GM13977 (cell line): ENCODE results near the gene DNAJC10.

Experiments used
- DNase-seq: peaks from one replicate; pipeline ENCODE4 v3.0.0; 2012; ENCODE audit warnings: low spot score
- in situ Hi-C: fragments of 300-500 bp; cut with MboI; formaldehyde crosslinking; loops from one replicate; pipeline ENCODE4 v1.12.0; 2022; ENCODE audit warnings: low sequenced_read_pairs, low pct_unique_long_range_greater_than_20kb, mixed read lengths, inconsistent platforms; ENCODE audit not compliant: unreplicated experiment
- TF ChIP-seq, protein P1 (sequence below): IDR thresholded peaks from 2 replicates; pipeline ENCODE4 v1.5.1; 2012; ENCODE audit warnings: mild to moderate bottlenecking, control low read depth; ENCODE audit not compliant: insufficient read depth; ENCODE audit errors: extremely low read depth, missing control alignments

DNAJC10 gene, protein sequence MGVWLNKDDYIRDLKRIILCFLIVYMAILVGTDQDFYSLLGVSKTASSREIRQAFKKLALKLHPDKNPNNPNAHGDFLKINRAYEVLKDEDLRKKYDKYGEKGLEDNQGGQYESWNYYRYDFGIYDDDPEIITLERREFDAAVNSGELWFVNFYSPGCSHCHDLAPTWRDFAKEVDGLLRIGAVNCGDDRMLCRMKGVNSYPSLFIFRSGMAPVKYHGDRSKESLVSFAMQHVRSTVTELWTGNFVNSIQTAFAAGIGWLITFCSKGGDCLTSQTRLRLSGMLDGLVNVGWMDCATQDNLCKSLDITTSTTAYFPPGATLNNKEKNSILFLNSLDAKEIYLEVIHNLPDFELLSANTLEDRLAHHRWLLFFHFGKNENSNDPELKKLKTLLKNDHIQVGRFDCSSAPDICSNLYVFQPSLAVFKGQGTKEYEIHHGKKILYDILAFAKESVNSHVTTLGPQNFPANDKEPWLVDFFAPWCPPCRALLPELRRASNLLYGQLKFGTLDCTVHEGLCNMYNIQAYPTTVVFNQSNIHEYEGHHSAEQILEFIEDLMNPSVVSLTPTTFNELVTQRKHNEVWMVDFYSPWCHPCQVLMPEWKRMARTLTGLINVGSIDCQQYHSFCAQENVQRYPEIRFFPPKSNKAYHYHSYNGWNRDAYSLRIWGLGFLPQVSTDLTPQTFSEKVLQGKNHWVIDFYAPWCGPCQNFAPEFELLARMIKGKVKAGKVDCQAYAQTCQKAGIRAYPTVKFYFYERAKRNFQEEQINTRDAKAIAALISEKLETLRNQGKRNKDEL

DNA sequence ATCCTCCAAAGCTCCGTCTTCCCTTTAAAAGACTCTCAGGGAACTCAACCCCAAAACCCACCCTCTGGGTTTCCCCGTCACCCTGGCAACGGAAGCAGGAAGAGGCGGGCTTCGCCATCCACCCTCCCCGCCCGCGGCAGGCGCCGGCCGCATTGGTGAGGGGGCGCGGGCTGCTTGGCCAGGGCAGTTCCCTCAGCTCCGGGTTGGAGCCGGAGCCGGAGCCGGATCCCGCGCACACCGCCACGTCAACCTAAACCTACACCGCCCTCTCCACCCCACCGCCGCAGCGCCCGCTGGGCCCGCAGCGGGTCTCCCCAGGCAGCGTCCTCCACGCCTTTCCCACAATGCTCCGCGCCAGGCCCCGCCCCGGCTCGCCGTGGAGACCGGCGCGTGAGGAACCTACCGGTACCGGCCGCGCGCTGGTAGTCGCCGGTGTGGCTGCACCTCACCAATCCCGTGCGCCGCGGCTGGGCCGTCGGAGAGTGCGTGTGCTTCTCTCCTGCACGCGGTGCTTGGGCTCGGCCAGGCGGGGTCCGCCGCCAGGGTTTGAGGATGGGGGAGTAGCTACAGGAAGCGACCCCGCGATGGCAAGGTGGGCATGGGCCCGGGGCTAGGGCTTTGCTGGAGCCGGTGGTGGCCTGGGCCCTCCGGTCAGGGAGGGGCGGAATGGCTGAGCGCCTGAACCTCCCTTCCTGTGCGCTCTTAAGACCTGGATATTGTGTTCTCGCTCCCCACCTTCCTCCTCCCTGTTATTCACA lies at the start of gene DNAJC10:
TSS of gene DNAJC10 (plus strand) at position 366 of the 758 bp plus-strand sequence. CDS start 1,830 bp downstream, outside the sequence.
- peak; percentile 87 for DNase-seq
- TF ChIP-seq, protein P1, sequence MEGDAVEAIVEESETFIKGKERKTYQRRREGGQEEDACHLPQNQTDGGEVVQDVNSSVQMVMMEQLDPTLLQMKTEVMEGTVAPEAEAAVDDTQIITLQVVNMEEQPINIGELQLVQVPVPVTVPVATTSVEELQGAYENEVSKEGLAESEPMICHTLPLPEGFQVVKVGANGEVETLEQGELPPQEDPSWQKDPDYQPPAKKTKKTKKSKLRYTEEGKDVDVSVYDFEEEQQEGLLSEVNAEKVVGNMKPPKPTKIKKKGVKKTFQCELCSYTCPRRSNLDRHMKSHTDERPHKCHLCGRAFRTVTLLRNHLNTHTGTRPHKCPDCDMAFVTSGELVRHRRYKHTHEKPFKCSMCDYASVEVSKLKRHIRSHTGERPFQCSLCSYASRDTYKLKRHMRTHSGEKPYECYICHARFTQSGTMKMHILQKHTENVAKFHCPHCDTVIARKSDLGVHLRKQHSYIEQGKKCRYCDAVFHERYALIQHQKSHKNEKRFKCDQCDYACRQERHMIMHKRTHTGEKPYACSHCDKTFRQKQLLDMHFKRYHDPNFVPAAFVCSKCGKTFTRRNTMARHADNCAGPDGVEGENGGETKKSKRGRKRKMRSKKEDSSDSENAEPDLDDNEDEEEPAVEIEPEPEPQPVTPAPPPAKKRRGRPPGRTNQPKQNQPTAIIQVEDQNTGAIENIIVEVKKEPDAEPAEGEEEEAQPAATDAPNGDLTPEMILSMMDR, result no peak
- in situ Hi-C loops, result no loop called here

DNA sequence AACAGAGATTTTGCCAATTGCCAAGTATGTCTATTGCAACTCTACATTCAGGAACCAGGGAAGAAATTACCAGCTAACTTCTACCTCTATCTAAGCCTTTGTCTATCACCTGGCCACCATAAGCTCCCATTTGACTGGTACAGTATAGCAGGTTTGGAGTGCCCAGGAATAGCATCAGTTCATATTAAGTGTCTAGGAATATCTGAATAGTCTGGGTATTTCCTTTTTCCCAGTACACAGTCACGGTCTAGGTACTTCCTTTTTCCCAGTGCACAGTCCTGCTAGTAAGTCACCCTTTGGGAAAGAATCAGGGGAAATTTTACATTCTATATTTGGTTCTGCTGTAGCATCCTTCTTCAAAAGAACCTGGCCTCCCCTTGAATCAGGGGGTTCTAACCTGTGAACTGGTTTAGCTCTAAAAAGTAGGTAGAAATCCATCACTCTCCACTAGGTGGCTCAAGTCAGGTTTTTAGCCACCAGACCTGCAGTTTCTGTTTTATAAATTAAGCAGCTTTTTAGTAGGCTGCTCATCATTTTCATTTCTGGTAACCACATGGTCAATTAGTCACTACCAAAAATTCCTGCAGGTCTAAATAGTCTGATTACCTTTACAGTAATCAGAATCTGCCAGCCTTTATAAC lies 49.3 kb upstream of the DNAJC10 start:
- in situ Hi-C loops, result no loop called here
- TF ChIP-seq, protein P1, result peak; percentile 59
- DNase-seq, result peak; percentile 34

DNA sequence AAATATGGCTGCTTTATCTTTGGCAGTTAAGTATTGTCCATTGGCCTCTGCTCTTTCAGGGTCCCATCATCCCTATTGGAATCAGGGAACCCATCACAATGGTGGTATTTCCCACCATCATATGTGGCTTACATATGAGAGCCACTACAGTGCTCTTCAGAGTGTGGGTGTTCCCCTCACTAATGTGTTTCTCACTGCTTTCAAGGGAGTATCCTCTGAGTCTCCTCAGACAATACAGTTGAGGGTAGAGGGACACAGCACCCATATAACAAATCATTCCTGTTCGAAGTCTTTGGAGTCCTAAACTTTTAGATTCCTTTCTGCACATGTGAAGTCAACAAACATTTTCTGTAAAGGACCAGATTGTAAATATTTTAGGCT lies 48.8 kb upstream of the DNAJC10 start:
- TF ChIP-seq, protein P1, result no peak
- in situ Hi-C loops, result no loop called here
- DNase-seq, result no peak

DNA sequence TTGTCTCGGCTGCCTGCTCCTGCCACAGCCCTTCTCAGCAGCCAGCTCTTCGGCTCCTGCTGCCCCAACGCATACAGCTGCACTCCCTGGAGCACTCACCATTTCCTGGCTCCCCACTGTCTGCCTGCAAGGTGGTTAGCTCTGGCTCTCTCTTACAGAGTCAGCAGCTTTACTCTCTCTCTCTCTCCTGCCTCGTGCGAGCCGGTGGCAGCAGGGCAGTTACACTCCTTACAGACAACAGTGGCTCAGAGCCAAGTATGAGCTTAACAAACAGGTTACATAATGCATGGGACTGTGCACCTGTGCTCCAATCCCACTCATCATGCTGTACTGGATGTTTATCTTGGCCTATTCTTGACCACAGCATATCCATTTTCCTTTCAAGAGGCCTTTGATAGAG lies 47.4 kb upstream of the DNAJC10 start:
- DNase-seq, result no peak
- in situ Hi-C loops, result no loop called here
- TF ChIP-seq, protein P1, result no peak

DNA sequence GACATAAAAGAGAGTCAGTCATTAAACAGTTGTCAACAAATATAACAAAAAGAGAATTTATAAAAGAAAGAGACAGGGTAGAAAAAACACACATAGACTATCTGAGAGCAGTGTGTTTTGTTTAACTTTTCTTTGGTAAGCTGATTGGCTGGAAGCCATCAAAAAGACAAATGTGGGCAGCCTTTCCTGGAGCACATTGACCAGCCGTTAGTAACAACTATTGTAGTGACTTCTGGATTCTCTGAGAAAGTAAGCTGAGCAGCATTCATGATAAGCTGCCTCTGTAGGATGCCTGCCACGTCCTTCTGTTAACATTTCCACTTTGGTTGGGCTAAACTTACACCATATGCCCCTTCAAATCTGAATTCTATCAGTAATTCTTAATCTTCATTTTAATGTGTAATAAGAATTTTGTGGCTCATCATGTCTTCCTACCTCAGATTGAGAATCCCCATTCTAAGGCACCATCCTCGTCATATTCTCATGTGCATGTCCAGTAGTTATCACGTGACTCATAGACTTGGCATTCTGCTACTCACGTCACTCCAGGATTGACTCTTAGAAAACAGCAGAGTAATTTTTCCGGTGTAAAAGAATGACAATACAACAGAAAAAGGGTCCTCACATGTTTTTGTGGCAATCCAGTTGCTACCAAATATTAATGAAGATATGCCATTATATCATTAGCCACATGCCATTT lies 43.4 kb upstream of the DNAJC10 start:
- in situ Hi-C loops, result no loop called here
- DNase-seq, result no peak
- TF ChIP-seq, protein P1, result no peak
